Bronchial epithelial cell (primary cell): ENCODE results near the gene MAMSTR. TPM values are rescaled to one million over a fixed set of nuclear protein-coding genes. Genes with fewer than 3 reads are reported as not detected.
A peak's percentile ranks its signal among the peaks of the same experiment; 100 is the strongest.
"Not testable (repeated sequence)": the region's sequence is repeated elsewhere in the genome, so short reads cannot be mapped to it uniquely, and the experiment has no call there.

ENCODE experiments used
- DNase-seq: peaks from one replicate; pipeline ENCODE4 v3.0.0-alpha.2; 2010; ENCODE audit warnings: low read depth
- FAIRE-seq: peaks from 2 replicates; lab custom pipeline; 2011; peaks lifted over from hg19 to GRCh38; lab: Jason Lieb, UNC
- H3K27me3 ChIP-seq: 2 replicates; pipeline ENCODE4 v1.5.1; 2011; ENCODE audit warnings: low read length; ENCODE audit not compliant: control insufficient read depth, insufficient read depth
- H3K36me3 ChIP-seq: 2 replicates; pipeline ENCODE4 v1.5.1; 2011; ENCODE audit warnings: low read length; ENCODE audit not compliant: control insufficient read depth, insufficient read depth
- H3K4me3 ChIP-seq: 2 replicates; pipeline ENCODE4 v1.5.1; 2011; ENCODE audit warnings: mild to moderate bottlenecking, low read depth, low read length, control low read depth
- CTCF ChIP-seq: IDR thresholded peaks from 2 replicates; pipeline ENCODE4 v1.5.1; 2011; ENCODE audit warnings: mild to moderate bottlenecking, moderate library complexity, low read length, control low read depth, inconsistent platforms; ENCODE audit not compliant: insufficient read depth, severe bottlenecking
- total RNA-seq: library from RNA; depleted of rRNA; stranded (reverse); fragments of >200 nt; gene quantifications from 2 replicates; pipeline ENCODE4 v1.2.1, GENCODE V29; 2014

The MAMSTR gene
- total RNA-seq = 0.13 and 0.26 TPM in 2 replicates

GRCh38 chr19:48719263-48720171 lies at the start of gene MAMSTR:
TSS of gene MAMSTR (minus strand) at chr19:48719725. CDS start at chr19:48719031, 694 bp downstream.
- H3K27me3 ChIP-seq = no peaks in the 10 kb centered on the region
- FAIRE-seq (no peak), DNase-seq (no peak)
- H3K36me3 ChIP-seq = no peaks in the 10 kb centered on the region
- no peak within 1 kb of the TSS for H3K4me3 ChIP-seq
- no peak for TF ChIP-seq CTCF

GRCh38 chr19:48768994-48769713 lies 49.6 kb upstream of the MAMSTR start:
- Histone ChIP-seq H3K4me3 (no peak overlapping the region), H3K36me3 (no peaks in the 10 kb centered on the region), H3K27me3 (no peaks in the 10 kb centered on the region)
- no peak for DNase-seq
- no peak for TF ChIP-seq CTCF
- FAIRE-seq = no peak

- FAIRE-seq, DNase-seq, H3K4me3 ChIP-seq, H3K27me3 ChIP-seq, H3K36me3 ChIP-seq: not testable (repeated sequence)
Observed at GRCh38 chr19:48768171-48768753, 48.7 kb upstream of the MAMSTR start.

- H3K27me3 ChIP-seq = not testable (repeated sequence)
Observed at GRCh38 chr19:48765816-48766215, 46.3 kb upstream of the MAMSTR start.

GRCh38 chr19:48760504-48761205 lies 41.1 kb upstream of the MAMSTR start:
- Histone ChIP-seq H3K36me3 (no peaks in the 10 kb centered on the region), H3K27me3 (peaks cover 1% of the 10 kb centered on the region), H3K4me3 (no peak overlapping the region)
- TF ChIP-seq CTCF = no peak
- FAIRE-seq (no peak), DNase-seq (peak; percentile 19)

More at GRCh38 chr19:48765816-48766215, 46.3 kb upstream of the MAMSTR start:
- not testable (repeated sequence) for FAIRE-seq, DNase-seq, H3K36me3 ChIP-seq, H3K4me3 ChIP-seq

- no peak overlapping the region for H3K4me3 ChIP-seq
- no peaks in the 10 kb centered on the region for H3K36me3 ChIP-seq
- no peak for TF ChIP-seq CTCF
- peaks cover 1% of the 10 kb centered on the region for H3K27me3 ChIP-seq
- FAIRE-seq (no peak), DNase-seq (no peak)
Observed at GRCh38 chr19:48757741-48758144, 38.2 kb upstream of the MAMSTR start.
